Neural cell (in vitro differentiated cells): ENCODE measurements around the gene PPP1R12C.

Experiments used
- POLR2AphosphoS5 ChIP-seq: IDR thresholded peaks from 2 replicates; pipeline ENCODE4 v1.6.1; 2012
- RAD21 ChIP-seq: fragments of 450-650 bp; conservative IDR thresholded peaks from 2 replicates; pipeline ENCODE4 v1.6.1; 2014; ENCODE audit warnings: antibody characterized with exemption, mild to moderate bottlenecking, moderate library complexity
- TAF1 ChIP-seq: IDR thresholded peaks from 2 replicates; pipeline ENCODE4 v1.6.1; 2012; ENCODE audit warnings: low read depth
- TF ChIP-seq, protein P1 (sequence below): fragments of 450-650 bp; IDR thresholded peaks from 2 replicates; pipeline ENCODE4 v1.5.1; 2014; ENCODE audit warnings: antibody characterized with exemption, mild to moderate bottlenecking, moderate library complexity; ENCODE audit not compliant: poor library complexity, severe bottlenecking

DNA sequence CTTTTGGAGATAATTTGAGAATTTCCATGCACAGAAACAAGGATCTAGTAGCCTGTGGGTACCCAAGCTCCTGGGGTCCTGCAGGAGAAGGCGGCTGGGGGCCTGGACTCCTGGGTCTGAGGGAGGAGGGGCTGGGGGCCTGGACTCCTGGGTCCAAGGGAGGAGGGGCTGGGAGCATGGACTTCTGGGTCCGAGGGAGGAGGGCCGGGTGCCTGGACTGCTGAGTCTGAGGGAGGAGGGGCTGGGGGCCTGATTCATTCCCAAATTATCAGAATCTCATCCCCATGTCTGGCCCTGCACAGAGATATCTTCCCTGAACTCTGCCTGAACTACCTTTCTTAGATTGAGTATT lies 54.0 kb downstream of the PPP1R12C start:
- TF ChIP-seq POLR2AphosphoS5 (no peak), RAD21 (no peak), TAF1 (no peak)
- TF ChIP-seq, protein P1, sequence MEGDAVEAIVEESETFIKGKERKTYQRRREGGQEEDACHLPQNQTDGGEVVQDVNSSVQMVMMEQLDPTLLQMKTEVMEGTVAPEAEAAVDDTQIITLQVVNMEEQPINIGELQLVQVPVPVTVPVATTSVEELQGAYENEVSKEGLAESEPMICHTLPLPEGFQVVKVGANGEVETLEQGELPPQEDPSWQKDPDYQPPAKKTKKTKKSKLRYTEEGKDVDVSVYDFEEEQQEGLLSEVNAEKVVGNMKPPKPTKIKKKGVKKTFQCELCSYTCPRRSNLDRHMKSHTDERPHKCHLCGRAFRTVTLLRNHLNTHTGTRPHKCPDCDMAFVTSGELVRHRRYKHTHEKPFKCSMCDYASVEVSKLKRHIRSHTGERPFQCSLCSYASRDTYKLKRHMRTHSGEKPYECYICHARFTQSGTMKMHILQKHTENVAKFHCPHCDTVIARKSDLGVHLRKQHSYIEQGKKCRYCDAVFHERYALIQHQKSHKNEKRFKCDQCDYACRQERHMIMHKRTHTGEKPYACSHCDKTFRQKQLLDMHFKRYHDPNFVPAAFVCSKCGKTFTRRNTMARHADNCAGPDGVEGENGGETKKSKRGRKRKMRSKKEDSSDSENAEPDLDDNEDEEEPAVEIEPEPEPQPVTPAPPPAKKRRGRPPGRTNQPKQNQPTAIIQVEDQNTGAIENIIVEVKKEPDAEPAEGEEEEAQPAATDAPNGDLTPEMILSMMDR, result no peak
